Measurements from ENCODE around the gene ALPK1.

DNA sequence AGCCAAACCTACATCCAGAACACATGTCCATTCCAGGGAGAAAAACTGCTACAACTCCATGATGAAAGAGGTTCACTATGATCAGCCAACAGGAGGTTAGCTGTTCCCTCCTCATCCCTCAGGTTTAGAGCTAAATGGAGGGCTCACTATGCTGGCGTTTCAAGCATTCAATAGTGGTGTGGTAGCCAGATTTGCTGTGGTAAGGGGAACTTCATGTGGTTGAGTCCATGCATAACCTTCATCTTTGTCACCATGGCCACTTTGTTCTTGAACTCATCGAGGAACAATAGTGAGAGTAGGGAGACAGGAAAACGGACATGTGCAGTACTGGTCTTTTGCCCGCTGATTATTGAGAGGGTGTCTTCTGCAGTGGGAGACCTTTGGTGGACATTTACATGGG, 33.8 kb downstream of the ALPK1 start:
- TF ChIP-seq, protein P1, sequence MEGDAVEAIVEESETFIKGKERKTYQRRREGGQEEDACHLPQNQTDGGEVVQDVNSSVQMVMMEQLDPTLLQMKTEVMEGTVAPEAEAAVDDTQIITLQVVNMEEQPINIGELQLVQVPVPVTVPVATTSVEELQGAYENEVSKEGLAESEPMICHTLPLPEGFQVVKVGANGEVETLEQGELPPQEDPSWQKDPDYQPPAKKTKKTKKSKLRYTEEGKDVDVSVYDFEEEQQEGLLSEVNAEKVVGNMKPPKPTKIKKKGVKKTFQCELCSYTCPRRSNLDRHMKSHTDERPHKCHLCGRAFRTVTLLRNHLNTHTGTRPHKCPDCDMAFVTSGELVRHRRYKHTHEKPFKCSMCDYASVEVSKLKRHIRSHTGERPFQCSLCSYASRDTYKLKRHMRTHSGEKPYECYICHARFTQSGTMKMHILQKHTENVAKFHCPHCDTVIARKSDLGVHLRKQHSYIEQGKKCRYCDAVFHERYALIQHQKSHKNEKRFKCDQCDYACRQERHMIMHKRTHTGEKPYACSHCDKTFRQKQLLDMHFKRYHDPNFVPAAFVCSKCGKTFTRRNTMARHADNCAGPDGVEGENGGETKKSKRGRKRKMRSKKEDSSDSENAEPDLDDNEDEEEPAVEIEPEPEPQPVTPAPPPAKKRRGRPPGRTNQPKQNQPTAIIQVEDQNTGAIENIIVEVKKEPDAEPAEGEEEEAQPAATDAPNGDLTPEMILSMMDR (IDR thresholded peaks at IDR 0.05; ENCODE audit: low read length): no peak
- no peak for TF ChIP-seq EZH2 (optimal IDR thresholded peaks at IDR 0.05; ENCODE audit: low read depth, low read length)
